NOMO-1 (cell line): ENCODE measurements around the gene CAMKV.
A peak's percentile ranks its signal among the peaks of the same experiment; 100 is the strongest.

Experiments
- DNase-seq, 2 experiments: peaks; one replicate each; lab custom pipeline; 2025; ENCODE audit not compliant: unreplicated experiment in 2 of 2; lab: John Stamatoyannopoulos, UW

The CAMKV gene

DNA sequence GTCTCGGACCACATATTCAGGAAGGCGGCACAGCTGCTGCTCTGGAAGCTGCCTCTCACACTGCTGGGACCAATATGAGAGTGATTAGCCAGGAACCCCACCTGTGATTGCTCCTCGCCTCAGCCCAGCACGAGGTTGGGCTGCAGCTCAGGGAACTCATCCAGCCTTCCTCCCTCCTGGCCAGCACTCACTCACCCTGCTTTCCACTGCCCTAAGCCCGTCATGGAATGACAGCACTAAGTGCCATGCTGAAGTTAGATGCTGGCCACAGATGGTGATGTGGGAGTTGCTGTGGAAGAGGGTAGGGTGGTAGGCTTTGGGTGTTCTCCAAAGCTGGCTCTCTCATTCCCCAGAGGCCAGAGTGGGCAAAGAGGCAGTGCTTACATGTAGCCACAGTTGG, 26.6 kb upstream of the CAMKV start:
- no peak for DNase-seq

- DNase-seq, result no peak
Observed at GRCh38 chr3:49895791-49896190, 26.1 kb upstream of the CAMKV start.

GRCh38 chr3:49889296-49889695, 19.6 kb upstream of the CAMKV start:
- DNase-seq, result no peak

DNA sequence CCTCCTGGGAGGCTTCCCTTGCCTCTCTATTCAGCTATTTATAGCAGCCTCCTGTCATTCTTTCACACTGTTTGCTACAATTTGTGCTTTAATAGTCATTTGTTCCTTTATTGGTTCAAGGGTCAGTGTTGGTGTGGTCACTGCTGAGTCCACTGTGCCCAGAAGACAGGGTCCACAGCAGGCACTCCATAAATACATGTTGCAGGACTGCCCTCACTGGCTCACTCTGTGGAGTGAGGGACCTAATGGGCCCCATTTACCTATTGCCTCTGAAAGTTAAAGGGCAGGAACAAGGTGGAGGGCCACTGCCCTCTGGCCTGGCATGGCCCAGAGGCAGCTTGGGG, 17.2 kb upstream of the CAMKV start:
- DNase-seq, result no peak

DNA sequence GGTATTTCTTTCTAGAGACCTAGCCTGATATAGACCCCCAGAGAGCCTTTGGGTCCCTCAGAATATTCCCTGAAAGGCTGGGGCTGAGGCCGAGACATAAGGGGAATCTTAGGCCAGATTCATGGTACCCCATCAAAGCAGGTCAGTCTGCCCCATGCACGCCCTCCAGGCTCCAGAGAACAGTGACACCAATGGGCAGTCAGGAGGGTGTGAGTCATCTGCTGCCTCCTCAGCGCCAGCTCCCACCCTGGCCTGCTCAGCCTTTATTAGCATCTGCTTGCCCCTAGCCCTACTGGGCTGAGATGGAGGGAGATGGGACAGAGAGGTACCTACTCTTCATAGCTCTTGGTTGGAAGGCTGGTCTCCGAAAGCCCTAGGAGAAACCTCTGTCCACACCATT, 14.3 kb upstream of the CAMKV start:
- no peak for DNase-seq

GRCh38 chr3:49882166-49882565, 12.5 kb upstream of the CAMKV start:
- peak; percentile 76 to 78 for DNase-seq

- no peak for DNase-seq
Observed at GRCh38 chr3:49880581-49881315, 11.0 kb upstream of the CAMKV start.

DNA sequence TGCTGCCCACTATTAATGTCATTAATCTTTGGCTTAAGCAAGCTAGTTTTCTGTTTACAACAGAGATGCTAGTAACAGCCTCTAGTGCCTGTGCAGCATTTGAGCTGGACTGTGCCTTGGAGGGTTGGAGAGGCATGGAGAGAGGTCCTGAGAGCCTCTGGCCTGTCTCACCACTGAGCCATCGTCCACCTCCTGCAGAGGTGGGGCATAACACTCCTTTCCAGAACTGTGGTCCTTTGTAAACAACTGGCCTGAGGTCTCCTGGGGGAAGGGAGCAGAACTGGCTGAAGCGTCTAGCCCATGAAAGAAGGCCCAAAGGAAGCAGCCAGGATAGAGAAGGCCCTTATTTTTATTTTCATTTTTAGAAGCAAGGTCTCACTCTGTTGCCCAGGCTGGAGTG, 10.0 kb upstream of the CAMKV start:
- no peak for DNase-seq

- no peak for DNase-seq
Observed at GRCh38 chr3:49878686-49879085, 9.0 kb upstream of the CAMKV start.

DNA sequence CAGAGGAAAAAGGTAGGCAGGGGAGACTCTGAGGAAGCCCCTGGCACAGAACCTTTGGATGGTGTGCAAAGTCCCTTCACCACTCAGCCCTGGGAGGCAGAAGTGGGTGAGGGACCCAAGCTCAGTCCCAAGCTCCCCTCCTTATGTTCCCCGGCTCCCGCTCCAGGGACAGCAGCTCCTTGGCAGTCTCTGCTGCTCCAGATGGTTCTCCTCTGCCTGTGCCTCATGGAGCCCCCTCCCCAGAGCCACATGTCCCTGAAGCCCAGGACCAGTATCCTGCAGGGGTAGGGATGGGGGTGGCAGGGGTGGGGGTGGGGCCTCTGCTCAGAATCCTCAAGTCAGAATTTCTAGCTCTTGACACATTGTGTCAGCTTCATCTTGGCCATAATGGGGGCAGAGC, 8.0 kb upstream of the CAMKV start:
- no peak for DNase-seq

DNA sequence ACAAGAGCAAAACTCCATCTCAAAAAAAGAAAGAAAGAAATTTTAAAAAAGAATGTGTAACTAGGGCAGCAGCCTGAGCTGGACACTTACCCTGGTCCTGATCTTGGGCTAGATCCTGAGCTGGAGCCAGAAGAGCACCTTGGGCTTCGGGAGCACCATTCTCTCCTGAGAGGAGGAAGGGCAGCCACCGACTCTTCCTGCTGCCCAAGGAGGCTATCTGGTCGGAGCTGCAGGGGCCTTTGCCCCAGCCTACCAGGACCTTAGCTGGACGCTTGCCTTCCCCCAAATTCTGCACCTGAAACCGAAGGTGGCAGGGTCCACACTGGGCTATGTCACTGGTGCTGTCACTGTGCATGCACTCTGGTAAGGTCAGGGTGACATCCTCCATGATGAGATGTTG, 6.9 kb upstream of the CAMKV start:
- no peak for DNase-seq

DNA sequence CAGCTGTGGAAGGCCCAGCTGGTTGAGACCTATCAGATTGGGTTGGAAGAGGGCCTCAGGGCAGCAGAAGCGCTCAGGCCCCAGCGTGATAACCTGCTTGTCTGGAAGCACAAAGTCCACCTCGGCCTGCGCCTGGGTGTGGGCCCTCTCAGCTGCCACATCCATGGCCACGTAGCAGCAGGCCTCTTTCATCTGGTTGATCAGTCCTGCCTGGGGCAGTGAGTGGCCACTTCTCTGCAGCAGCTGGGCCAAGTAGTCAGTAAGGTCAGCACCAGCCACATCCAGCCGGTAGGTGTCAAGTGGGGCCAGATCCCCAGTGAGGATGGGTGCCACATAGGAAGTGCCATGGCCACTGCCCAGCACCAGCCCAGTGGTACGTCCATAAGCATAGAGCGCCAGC, 3.9 kb upstream of the CAMKV start:
- no peak for DNase-seq

- peak; percentile 61 to 86 for DNase-seq
Observed at GRCh38 chr3:49872801-49873281, 3.1 kb upstream of the CAMKV start.

DNA sequence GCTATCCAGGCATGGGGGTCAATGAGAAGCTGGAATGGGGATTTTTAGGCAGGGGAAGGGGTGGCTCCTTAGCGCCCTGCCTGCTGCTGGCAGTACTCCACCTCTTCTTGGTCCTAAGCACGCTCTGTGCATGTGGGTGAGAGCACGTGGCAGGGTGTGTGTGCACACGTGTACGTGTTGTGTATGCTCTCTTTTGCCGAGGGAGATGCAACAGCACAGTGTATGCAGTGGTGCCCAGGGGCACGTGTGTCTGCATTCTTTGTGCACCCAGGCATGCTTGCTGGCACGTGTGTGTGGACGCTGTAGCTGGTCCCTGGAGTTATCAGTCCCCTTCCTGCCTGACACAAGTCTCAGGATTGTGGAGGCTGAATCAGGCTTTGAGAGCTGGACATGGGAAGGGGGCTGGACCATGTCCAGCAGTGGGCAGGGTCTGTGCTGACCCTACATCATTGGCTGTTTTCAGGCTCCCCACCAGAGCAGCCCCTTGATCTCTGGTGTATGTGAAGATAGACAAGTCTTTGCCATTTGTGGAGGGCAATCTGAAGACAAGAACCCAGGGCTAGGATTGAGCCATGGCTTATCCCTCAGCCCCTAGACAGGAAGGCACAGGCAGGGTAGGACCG, 1.9 kb upstream of the CAMKV start:
- no peak for DNase-seq

DNA sequence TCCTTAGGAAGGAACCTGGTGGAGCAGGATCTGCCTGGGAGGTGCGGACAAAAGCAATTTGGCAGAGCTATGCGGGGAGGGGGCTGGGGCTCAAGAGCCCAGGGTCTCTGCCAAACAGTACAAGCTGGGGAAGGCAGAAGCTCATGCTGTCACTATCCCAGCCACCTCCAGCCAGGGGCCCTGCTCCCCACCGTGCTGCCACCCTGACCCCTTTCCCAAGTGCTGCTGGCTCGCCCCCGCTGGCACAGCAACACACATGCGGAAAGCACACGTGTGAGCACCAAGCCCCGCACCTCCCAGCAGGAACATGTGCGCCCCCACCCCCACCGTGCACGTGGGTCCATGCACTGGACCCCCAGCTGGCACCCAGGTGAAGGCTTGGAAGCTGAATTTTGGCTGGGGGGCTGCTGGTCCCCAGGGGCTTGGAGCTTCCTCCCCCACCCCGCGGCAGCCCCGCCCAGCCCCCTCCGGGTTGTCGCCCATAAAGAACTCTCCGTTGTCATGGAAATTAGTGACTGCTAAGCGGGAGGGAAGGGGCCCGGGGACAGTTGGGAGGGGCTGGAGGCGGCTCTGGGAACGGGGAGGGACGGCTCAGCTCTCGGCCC, 742 bp downstream of the CAMKV start:
- no peak for DNase-seq

GRCh38 chr3:49867871-49868321, 1.8 kb downstream of the CAMKV start:
- DNase-seq, result peak; percentile 25 to 33

- DNase-seq, result no peak
Observed at GRCh38 chr3:49867400-49867799, 2.3 kb downstream of the CAMKV start.

DNA sequence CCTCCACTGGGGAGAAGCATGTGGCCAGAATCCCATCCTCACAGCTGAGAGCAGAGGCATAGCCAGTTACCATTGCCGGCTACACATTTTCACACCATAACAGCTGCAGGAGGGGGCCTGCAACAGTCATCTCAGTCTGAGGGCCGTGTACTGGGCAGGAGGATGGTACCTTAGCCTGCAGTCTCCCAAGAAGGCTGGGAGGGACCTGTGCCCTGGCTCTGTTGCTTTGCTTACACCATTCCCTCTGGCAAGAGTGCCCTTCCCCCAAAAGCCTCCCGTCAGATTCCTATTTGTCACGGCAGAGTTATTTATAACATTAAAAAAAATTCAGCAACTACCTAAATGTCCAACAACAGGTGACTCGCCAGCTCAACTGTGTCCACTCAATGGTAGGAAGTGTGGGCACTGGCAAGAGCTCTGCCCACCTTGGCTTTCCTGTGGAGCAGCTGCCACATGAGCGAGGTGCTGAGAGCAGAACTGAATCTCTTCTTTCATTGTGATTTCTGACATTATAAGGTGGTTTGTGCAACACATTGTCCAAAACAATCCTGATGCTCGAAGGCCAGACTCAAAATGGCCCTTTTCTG, 4.4 kb downstream of the CAMKV start:
- no peak for DNase-seq

DNA sequence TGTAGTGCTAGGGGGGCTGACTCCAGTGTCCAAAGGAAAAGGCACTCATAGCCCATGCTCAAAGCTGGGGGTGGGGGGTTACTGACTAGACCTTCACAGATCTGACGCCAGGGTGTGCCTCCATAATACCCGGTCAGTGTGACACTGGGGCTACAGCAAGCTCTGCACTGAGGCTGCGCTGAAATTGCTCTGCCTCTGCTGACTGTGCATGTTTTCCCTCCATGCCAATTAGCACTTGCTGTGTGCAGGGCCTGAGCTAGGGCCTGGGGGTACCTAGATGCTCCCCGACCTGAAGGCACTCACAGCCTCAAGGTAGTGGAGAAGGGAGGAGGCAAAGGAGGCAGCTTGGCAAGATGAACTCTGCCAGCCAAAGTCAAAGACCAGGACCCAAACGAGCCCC, 5.2 kb downstream of the CAMKV start:
- DNase-seq, result no peak

DNA sequence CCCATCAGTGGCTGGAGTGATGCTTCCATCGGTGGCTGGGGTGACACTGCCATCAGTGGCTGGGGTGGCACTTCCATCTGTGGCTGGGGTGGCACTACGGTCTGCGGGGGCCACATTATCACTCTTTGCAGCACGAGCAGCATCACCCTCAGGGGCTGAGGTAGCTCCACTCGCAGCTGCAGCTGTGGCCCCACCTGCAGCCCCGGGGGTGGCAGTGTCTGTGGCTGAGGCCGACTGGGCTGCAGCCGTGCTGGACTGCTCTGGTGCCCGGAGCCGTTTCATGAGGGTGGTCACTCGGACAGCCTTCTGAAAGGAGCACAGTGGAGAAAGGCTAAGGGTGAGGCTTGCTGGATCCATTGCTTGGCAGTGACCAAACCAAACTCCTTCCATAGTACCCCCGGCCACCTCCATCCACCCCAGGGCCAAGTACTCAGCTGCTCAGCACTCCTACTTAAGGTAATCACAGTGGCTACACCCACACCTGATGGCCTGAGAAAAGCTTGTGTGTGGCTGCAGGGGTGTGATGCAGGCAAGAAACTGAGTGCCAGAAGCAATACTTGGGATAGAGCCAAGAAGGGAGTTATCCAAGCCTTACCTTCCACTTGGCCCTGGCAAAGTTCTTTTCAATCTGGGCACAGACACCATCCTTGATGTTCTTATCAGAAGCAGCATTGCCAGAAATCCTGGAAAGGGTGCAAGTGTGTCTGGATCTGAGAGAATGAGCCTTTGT, 10.0 kb downstream of the CAMKV start:
- DNase-seq, result no peak
